SK-N-SH treated with all-trans-retinoic acid at 6 μM for 48 hours (cell line): ENCODE results near the gene MESP2.

ENCODE experiments used
- CSDC2 ChIP-seq: fragments of 250-450 bp; sonication (Bioruptor Pico); IDR thresholded peaks from 2 replicates; pipeline ENCODE4 v1.5.0; 2020; ENCODE audit warnings: mild to moderate bottlenecking, moderate library complexity
- ISL1 ChIP-seq: fragments of 250-450 bp; sonication (Bioruptor Pico); IDR thresholded peaks from 2 replicates; pipeline ENCODE4 v2.1.2; 2022; ENCODE audit warnings: mild to moderate bottlenecking, moderate library complexity
- PPARA ChIP-seq: fragments of 250-450 bp; sonication (Bioruptor Pico); IDR thresholded peaks from 2 replicates; pipeline ENCODE4 v1.5.0; 2020; ENCODE audit warnings: mild to moderate bottlenecking, borderline replicate concordance
- SNAI2 ChIP-seq: fragments of 250-450 bp; sonication (Bioruptor Pico); IDR thresholded peaks from 2 replicates; pipeline ENCODE4 v1.5.0; 2020; ENCODE audit warnings: mild to moderate bottlenecking, moderate library complexity
- ZC3H10 ChIP-seq: fragments of 250-450 bp; sonication (Bioruptor Pico); IDR thresholded peaks from 2 replicates; pipeline ENCODE4 v1.5.1; 2021; ENCODE audit warnings: mild to moderate bottlenecking, moderate library complexity
- ZFP3 ChIP-seq: fragments of 250-450 bp; sonication (Bioruptor Pico); IDR thresholded peaks from 2 replicates; pipeline ENCODE4 v1.5.0; 2020; ENCODE audit warnings: mild to moderate bottlenecking, moderate library complexity
- ZFP30 ChIP-seq: fragments of 450-650 bp; formaldehyde crosslinking; IDR thresholded peaks from 2 replicates; pipeline ENCODE4 v1.5.0; 2022; ENCODE audit warnings: mild to moderate bottlenecking, moderate library complexity
- ZNF565 ChIP-seq: fragments of 450-650 bp; formaldehyde crosslinking; conservative IDR thresholded peaks from 2 replicates; pipeline ENCODE4 v1.5.0; 2020; ENCODE audit warnings: low read depth, mild to moderate bottlenecking, moderate library complexity
- ZNF8 ChIP-seq: fragments of 450-650 bp; formaldehyde crosslinking; IDR thresholded peaks from 2 replicates; pipeline ENCODE4 v1.5.0; 2020; ENCODE audit warnings: mild to moderate bottlenecking, moderate library complexity
- TF ChIP-seq, protein P1 (sequence below): fragments of 250-450 bp; sonication (Bioruptor Pico); IDR thresholded peaks from 2 replicates; pipeline ENCODE4 v1.5.1; 2021; ENCODE audit warnings: mild to moderate bottlenecking, moderate library complexity
- TF ChIP-seq, protein P2 (sequence below): fragments of 250-450 bp; sonication (Bioruptor Pico); IDR thresholded peaks from 2 replicates; pipeline ENCODE4 v1.5.0; 2020; ENCODE audit warnings: mild to moderate bottlenecking, moderate library complexity
- TF ChIP-seq, protein P3 (sequence below): fragments of 250-450 bp; sonication (Bioruptor Pico); IDR thresholded peaks from 2 replicates; pipeline ENCODE4 v1.5.1; 2020; ENCODE audit warnings: low read depth, mild to moderate bottlenecking, moderate library complexity
- TF ChIP-seq, protein P4 (sequence below): fragments of 250-450 bp; sonication (Bioruptor Pico); IDR thresholded peaks from 2 replicates; pipeline ENCODE4 v1.8.0; 2020; ENCODE audit warnings: mild to moderate bottlenecking, moderate library complexity, borderline replicate concordance
- TF ChIP-seq, protein P5 (sequence below): fragments of 250-450 bp; sonication (Bioruptor Pico); IDR thresholded peaks from 2 replicates; pipeline ENCODE4 v1.8.0; 2021; ENCODE audit warnings: low read depth, mild to moderate bottlenecking, moderate library complexity, borderline replicate concordance

DNA sequence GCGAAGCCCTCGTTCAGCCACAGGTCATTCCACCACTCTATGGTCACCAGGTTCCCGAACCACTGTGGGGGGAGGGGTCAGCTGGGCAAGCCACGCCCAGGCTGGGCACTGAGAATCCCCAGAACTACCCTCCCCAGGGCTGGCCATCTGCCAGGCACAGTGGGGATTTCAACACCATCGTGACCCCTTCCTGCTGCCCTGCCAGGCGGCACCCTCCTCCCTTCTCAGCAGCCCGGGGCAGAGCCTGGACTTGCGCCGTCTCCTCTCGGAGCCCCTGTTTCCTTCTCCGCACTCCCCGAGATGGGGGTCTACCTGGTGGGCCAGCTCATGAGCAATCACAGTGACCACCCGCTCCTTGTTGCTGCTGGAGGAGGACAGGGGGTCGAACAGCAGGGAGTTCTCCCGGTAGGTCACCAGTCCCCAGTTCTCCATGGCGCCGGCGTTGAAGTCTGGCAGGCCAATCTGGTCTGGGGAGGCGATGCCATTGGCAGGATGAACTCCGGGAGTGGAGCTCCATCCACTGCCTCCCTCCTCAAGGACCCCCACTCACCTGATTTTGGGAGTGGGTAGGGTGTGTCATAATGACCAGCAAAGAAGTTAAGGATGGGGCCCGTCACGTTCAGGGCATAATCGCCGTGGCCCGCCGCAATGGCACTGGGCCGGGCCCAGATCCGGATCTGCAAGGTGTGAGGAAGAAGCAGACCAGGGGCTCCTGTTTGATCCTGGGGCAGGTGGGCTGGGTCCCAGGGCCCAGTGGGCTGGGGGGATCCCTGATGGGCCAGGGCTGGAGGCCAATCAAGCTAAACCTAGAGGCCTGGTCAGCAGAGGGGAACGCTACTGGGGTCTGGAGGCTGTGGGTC is 28.0 kb downstream of the MESP2 start:
- TF ChIP-seq ISL1 (CRISPR knock-in tag) (no peak), ZFP3 (CRISPR knock-in tag) (no peak), ZNF8 (CRISPR knock-in tag) (no peak), PPARA (CRISPR knock-in tag) (no peak), ZNF565 (CRISPR knock-in tag) (no peak), SNAI2 (CRISPR knock-in tag) (no peak), CSDC2 (CRISPR knock-in tag) (no peak), ZFP30 (no peak), ZC3H10 (CRISPR knock-in tag) (no peak)
- TF ChIP-seq, protein P1, sequence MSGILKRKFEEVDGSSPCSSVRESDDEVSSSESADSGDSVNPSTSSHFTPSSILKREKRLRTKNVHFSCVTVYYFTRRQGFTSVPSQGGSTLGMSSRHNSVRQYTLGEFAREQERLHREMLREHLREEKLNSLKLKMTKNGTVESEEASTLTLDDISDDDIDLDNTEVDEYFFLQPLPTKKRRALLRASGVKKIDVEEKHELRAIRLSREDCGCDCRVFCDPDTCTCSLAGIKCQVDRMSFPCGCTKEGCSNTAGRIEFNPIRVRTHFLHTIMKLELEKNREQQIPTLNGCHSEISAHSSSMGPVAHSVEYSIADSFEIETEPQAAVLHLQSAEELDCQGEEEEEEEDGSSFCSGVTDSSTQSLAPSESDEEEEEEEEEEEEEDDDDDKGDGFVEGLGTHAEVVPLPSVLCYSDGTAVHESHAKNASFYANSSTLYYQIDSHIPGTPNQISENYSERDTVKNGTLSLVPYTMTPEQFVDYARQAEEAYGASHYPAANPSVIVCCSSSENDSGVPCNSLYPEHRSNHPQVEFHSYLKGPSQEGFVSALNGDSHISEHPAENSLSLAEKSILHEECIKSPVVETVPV (CRISPR knock-in tag): no peak
- TF ChIP-seq, protein P2, sequence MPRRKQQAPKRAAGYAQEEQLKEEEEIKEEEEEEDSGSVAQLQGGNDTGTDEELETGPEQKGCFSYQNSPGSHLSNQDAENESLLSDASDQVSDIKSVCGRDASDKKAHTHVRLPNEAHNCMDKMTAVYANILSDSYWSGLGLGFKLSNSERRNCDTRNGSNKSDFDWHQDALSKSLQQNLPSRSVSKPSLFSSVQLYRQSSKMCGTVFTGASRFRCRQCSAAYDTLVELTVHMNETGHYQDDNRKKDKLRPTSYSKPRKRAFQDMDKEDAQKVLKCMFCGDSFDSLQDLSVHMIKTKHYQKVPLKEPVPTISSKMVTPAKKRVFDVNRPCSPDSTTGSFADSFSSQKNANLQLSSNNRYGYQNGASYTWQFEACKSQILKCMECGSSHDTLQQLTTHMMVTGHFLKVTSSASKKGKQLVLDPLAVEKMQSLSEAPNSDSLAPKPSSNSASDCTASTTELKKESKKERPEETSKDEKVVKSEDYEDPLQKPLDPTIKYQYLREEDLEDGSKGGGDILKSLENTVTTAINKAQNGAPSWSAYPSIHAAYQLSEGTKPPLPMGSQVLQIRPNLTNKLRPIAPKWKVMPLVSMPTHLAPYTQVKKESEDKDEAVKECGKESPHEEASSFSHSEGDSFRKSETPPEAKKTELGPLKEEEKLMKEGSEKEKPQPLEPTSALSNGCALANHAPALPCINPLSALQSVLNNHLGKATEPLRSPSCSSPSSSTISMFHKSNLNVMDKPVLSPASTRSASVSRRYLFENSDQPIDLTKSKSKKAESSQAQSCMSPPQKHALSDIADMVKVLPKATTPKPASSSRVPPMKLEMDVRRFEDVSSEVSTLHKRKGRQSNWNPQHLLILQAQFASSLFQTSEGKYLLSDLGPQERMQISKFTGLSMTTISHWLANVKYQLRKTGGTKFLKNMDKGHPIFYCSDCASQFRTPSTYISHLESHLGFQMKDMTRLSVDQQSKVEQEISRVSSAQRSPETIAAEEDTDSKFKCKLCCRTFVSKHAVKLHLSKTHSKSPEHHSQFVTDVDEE (CRISPR knock-in tag): no peak
- TF ChIP-seq, protein P3, sequence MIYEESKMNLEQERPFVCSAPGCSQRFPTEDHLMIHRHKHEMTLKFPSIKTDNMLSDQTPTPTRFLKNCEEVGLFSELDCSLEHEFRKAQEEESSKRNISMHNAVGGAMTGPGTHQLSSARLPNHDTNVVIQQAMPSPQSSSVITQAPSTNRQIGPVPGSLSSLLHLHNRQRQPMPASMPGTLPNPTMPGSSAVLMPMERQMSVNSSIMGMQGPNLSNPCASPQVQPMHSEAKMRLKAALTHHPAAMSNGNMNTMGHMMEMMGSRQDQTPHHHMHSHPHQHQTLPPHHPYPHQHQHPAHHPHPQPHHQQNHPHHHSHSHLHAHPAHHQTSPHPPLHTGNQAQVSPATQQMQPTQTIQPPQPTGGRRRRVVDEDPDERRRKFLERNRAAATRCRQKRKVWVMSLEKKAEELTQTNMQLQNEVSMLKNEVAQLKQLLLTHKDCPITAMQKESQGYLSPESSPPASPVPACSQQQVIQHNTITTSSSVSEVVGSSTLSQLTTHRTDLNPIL (CRISPR knock-in tag): no peak
- TF ChIP-seq, protein P4, sequence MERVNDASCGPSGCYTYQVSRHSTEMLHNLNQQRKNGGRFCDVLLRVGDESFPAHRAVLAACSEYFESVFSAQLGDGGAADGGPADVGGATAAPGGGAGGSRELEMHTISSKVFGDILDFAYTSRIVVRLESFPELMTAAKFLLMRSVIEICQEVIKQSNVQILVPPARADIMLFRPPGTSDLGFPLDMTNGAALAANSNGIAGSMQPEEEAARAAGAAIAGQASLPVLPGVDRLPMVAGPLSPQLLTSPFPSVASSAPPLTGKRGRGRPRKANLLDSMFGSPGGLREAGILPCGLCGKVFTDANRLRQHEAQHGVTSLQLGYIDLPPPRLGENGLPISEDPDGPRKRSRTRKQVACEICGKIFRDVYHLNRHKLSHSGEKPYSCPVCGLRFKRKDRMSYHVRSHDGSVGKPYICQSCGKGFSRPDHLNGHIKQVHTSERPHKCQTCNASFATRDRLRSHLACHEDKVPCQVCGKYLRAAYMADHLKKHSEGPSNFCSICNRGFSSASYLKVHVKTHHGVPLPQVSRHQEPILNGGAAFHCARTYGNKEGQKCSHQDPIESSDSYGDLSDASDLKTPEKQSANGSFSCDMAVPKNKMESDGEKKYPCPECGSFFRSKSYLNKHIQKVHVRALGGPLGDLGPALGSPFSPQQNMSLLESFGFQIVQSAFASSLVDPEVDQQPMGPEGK: no peak
- TF ChIP-seq, protein P5, sequence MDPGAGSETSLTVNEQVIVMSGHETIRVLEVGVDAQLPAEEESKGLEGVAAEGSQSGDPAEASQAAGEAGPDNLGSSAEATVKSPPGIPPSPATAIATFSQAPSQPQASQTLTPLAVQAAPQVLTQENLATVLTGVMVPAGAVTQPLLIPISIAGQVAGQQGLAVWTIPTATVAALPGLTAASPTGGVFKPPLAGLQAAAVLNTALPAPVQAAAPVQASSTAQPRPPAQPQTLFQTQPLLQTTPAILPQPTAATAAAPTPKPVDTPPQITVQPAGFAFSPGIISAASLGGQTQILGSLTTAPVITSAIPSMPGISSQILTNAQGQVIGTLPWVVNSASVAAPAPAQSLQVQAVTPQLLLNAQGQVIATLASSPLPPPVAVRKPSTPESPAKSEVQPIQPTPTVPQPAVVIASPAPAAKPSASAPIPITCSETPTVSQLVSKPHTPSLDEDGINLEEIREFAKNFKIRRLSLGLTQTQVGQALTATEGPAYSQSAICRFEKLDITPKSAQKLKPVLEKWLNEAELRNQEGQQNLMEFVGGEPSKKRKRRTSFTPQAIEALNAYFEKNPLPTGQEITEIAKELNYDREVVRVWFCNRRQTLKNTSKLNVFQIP (CRISPR knock-in tag): no peak
